ENCODE data around the gene MX2.

DNA sequence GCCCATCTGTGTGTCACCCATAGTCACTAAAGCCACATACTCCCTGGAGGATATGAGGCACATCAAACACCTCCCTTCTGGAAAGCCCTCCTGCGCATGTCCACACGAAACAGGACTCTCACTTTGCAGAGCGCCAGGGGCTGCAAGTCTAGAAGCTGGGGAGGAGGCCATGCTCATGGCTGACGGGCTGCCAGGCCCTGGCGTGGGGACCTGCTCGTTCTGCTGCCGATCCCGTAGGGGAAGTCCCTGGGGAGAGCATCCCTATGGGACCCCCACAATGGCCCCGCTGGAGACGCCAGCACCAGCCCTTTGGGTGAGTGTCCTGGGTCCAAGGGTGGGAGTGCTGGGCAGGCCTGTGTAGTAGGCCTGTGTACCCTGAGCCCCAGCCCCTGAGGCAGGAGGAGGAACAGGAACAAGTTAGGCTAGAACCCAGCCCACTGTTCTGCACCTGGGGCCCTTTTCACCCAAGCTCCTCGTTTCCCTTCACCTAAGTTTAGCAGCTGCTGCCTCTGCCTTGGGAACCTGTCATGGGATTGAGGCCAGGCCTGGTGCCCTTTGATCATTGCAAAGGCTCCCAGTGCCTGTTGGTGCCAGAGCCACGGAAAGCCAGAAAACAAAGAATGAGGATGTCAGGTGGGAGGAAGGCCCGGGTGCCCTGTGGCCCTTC lies 35.3 kb upstream of the MX2 start:
- TF ChIP-seq, protein P1, sequence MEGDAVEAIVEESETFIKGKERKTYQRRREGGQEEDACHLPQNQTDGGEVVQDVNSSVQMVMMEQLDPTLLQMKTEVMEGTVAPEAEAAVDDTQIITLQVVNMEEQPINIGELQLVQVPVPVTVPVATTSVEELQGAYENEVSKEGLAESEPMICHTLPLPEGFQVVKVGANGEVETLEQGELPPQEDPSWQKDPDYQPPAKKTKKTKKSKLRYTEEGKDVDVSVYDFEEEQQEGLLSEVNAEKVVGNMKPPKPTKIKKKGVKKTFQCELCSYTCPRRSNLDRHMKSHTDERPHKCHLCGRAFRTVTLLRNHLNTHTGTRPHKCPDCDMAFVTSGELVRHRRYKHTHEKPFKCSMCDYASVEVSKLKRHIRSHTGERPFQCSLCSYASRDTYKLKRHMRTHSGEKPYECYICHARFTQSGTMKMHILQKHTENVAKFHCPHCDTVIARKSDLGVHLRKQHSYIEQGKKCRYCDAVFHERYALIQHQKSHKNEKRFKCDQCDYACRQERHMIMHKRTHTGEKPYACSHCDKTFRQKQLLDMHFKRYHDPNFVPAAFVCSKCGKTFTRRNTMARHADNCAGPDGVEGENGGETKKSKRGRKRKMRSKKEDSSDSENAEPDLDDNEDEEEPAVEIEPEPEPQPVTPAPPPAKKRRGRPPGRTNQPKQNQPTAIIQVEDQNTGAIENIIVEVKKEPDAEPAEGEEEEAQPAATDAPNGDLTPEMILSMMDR (IDR thresholded peaks at IDR 0.05), result no peak
- TF ChIP-seq EP300 (IDR thresholded peaks at IDR 0.05) (no peak), POLR2AphosphoS5 (IDR thresholded peaks at IDR 0.05) (no peak)
